C4-2B (cell line): ENCODE results near the gene RAB14.

ENCODE experiments used
- CTCF ChIP-seq: fragments of 450-650 bp; conservative IDR thresholded peaks from 2 replicates; pipeline ENCODE4 v1.5.1; 2017; ENCODE audit warnings: mild to moderate bottlenecking
- ZFX ChIP-seq: fragments of 450-650 bp; IDR thresholded peaks from 2 replicates; pipeline ENCODE4 v1.6.1; 2017

DNA sequence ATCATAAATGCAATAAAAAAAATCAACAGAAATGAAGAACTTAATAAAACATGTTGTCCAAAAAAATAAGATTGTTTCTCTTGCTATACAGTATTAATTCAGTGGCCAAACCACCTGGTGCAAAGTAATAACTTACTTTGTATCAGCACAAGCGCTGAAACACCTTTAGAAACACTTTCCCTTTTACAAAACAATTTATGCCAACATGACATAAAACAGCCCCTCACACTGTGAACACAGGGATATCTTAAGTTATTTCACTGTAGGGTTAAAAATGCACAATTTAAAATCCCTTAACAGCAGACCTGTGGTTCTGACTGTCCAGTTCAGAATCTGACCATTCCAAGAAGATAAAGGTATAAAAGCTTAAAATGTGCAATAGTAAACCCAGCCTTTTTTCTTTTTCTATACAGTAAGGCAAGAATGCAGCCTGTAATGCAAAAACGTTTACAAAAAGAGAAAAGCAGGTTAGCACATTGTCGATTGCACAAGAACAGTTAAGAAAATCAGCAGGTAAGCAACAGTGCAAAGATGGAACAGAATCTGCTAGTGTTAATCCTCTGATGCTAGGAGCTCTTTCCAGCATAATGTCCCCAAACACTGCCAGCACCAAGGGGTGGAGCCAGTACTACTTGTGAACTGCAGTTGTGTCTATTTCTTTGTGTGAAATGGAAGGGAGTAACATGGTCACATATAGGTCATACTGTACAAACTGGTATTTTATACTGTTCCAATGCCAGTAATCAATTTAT, 21.6 kb downstream of the RAB14 start:
- no peak for TF ChIP-seq CTCF
- TF ChIP-seq ZFX: no peak
